Stimulated activated CD4-positive, alpha-beta T cell treated with anti-CD3 and anti-CD28 coated beads, Interleukin-4, amount 100 ng/mL, for 48 hours (primary cell): ENCODE data around the gene RAD51B.

Experiments
- DNase-seq, 2 donors: peaks; one replicate each; pipeline ENCODE4 v3.0.0-alpha.2; 2020; ENCODE audit warnings: low read depth in 2 of 2

Gene RAD51B

DNA sequence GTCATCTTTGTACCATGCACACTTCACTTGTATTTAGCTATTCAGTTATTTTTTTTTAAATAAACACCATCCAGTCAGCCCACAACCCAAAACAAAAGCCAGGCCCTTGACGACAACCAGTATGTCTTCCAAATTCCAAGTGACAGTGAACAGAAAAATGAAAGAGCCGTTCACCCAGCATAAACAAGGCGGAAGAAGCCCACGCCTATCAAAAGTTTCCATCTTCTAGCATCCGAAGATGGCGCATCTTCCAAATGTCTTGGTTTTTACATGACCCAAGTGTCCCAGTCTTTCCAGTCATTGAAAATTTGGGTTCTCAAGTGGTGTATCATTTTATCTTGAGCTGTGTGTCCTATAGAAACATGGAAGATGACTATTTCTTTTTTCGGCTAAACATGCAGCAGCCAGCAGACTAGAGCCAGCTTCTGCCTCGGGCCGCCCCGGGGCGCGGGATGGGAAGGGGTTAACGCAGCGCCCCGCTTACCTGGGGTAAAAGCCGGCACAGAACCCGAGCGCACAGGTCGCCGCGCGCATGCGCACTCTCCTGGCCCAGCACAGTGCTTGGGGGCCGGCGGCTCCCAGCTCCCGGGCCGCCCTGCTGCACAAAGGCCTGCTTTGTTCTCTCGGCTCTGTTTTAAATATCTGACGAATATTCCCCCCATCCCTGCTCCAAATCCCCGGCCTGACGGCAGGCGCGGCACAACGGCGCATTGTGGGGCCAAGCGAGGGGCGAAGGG, 808.5 kb downstream of the RAD51B start:
- peak; percentile 29 to 46 for DNase-seq

DNA sequence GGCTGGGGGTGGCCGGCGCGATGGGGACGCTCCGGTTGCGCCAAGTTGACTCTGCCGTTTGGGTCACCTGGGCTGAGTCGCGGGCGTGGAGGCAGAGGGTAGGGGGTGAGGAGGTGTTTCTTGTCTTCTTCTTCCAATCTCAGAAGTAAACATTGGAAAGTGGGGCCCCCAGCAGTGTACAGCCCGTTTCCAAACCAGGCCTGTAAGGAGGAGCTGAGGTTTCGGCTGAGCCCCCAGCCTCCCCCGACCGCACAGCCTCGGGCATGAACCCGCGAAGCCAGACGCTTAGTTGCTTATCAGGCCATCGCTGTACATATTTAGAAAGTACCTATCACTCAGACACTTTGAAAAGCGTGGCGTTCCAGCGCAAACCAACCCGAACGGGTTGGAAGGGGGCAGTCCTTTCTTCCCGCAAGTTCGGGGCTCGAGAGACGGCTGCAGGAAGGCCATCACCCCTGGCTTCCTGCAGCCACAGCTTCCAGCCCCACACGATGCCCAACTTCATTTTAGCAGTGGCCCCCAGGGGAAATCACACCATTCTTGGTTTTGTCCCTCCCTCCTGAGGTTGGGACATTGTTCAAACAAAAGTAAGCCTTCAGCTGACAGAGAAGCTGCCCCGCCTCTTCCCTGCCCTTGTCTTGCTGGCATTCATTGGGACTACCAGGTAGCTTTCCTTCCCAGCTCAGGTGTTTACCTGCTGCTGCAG, 809.2 kb downstream of the RAD51B start:
- peak in 1 of 2 donors; percentile 12 for DNase-seq

DNA sequence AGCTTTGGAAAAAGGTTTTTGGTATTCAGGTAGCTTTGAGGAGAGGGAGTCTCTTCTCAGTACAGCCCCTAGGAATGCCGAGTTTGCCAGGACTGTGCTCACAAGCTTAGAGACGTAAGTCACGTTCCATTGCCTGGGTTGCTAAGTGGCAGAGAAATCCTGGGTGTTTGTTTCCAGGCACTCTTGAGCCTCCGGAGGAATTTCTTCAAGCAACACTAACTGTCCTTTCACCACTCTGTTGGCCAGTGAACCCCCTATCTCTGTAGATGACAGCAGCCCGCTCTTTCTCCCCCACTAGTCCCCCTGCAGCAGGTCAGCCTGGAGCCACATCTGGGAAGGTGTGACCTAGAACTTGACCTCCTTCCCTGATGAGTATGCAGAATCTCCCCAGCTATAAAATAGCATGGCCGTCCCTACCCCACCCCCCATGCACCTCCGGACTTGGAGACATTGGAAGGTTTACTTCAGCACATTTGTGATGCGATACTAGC, 810.5 kb downstream of the RAD51B start:
- DNase-seq = no peak

DNA sequence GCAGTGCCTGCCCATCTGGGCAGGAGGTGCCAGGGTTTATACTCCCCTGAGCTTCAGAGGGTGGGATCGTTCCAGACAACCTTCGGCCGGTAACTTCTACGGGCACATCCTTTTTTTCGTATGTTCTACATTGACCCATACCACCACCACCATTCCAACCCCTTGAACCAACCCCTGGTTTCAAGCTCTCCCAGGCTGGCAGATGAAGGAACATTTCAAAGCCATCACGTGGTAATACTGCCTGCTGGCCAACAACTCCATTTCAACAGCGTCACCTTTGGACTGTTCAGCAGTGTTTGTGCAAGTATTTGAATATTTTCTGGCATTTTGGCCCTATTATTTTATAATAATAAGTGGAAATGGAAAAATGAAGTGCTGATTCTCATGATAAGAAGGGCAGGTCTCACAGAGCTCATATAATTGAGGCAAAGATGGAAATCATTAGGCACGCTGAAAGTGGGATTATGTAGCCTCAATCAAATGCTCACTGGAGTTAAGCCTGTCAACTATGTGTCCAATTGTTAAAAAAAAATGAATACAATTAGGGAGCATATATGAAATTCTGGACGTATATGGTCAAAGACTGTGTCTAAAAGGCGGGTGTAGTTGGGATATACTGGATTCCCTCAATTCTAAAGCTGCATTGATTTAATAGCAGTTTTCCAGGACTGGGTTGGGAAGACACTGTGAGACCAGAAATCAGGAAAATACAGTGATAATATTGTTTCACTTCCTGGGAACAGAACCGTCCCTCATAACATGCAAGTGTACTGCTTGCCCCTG, 811.2 kb downstream of the RAD51B start:
- DNase-seq = no peak

DNA sequence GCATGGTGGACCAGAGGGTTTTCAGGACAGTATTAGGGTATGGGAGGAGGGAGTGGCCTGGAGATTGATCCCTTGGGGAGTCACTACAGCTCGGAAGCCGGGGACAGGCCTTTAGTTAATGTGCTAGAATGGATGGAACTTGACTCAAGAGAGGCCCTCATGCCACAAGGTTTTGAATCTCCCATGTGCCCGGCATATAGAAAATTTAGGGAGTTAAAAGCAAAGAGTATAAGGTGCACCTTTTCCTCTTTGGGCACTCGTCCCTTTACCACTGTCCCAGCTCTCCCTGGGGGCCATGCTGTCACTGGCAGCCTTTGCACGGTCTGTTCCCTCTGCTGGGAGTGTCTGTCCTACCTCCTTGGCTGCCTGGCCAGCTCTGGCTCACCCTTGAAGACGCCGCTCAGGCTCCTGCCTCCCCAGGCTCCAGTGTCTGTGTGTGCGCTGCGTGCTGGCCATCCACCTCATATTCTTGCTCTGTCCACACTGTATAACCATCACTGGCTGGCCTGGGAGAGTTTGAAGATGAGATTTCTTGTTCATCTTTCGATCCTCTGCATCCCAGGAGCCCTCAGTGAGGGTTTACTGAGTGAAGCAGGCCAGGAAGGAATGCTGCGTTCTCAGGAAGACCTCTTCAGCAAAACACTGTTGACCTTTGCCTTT, 811.9 kb downstream of the RAD51B start:
- DNase-seq = no peak

DNA sequence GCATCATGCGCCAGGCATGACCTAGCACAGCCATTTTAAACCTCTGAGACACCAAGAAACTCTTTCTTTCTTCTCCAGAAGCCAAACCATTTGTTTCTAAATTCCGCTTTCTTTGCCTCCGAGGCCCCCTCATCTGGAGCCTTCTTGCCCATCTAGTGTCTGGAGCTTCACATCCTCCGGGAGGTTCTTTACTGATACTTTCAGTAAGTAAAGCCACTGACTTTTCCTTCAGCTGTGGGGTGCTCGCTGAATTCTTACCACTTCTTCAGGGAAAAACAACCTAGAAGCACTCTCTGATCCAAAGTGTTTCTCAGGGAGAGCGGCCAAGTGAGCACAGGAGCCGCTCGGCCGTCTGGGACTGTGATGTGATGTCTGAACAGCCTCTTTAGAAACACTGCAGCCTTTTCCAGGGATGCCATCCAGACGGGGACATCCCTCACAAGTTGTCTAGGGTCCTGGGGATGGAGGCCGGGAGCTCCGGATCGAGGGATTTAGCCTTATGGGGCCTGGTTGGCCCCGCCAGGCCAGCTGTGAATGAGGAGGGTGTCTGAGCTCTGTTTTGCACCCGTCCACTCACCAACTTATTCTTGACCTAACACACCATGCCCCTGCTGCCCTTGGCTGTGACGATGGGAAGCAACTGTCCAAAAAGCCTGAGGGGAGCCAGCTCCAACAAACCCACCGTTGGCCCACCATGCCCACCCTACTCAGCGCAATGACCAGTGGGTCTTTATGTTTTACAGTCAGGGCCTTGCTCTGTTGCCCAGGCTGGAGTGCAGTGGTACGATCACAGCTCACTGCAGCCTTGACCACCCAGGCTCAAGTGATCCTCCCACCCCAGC, 812.7 kb downstream of the RAD51B start:
- DNase-seq = no peak

DNA sequence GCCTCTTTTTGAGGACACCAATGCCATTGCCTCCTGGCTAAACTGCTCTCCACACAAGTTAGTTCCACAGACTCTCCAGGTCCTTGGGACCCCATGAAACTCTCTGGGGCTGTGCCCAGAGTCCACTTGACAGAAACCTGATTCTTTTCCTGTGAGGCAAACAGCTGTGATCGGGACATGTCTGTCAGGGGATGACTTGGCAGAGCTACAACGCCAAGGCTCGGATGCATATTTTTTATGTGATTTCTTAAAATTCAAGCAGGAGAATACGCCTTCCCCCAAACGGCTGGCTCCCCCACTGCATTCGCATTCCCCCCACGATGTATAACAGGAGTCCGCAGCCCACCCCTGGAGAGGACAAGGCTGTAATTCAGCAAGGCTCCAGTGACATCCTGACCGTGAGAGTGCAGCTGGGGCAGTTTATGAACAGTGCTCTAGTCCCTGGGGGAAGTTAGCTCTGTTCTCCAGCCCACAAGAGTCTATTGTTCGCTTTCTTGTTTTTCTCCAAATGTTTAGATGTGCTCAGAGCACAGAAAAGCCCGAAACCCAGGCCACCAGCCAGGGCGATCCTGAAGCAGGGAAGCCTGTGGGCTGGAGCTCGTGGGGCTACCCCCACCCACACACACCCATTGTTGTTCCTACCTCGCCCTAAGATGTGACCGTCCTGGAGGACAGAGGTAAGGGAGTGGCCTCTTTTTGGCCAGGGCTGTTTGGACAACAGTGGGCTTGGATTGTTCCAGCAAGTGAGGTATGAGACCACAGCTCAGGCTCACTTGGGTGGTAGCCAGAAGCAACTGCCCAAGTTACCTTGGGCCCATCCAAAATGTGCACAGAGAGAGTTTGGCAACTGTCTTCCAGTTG, 813.8 kb downstream of the RAD51B start:
- DNase-seq = no peak

DNA sequence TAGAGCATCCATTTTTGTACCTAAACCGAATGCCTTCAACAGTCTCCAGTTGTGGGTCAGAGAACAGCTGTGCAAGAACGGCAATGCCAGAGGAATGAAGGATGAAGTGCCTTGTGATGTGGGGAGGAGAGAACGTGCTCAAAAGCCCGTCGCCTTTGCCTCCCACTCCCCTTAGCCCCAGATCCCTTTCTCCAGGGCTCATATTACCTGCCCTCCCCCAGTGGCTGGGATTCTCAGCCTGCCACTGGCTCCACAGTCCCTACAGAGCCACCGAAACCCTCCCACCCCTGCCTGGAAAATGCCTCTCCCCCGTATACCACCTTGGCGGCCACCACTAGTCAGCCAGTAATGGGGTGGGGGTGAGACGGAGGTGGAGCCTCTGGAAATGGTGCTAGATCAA, 814.8 kb downstream of the RAD51B start:
- DNase-seq = no peak

DNA sequence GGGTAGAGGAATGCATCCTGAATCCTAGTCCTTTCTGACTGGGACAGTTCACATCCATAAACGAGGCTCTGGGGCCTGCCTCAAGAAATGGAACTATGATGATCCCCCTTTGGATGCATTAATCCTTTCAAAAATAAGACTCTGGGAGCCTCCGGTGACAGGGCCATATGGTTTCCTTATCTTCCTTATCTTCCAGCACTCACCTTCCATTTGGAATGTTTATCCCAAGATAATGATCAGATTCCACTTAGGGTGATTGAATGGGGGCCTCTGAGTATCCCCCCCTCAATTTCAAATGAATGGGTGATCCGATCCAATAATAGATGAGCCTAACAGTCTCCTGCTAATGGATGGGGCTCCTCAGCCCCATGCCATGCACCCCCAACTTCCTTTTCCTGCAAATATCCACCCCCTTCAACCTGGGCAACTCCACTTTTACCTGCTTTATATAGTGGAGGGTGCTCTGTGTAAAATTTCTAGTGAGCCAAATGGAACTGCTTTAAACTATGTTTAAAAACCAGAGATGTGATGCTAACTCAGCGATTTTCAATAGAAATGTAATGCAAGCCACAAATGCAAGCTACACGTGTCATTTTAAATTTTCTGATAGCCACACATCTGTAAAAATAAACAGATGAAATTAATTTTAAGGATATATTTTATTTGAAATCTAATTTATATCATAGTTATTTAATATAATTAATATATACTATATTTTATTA, 815.5 kb downstream of the RAD51B start:
- DNase-seq = no peak

DNA sequence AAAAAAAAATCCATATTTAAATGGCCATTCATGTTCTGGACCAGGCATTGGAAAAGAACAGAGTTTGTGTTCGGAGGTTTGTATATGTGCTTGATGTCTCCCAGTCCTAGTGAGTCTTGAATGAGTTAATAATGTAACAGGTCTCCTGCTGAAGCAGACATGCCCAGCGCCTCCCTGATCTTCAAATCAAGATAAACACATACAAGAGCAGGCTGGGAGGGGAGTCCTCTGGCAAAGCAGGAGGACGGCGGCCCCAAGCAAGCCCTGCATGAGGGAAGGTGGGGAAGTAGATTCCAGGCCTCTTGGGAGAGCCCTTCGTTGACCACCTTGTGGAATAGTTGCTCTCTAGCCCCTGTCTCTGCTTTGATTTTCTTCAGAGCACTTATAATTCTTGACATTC, 817.0 kb downstream of the RAD51B start:
- no peak for DNase-seq

DNA sequence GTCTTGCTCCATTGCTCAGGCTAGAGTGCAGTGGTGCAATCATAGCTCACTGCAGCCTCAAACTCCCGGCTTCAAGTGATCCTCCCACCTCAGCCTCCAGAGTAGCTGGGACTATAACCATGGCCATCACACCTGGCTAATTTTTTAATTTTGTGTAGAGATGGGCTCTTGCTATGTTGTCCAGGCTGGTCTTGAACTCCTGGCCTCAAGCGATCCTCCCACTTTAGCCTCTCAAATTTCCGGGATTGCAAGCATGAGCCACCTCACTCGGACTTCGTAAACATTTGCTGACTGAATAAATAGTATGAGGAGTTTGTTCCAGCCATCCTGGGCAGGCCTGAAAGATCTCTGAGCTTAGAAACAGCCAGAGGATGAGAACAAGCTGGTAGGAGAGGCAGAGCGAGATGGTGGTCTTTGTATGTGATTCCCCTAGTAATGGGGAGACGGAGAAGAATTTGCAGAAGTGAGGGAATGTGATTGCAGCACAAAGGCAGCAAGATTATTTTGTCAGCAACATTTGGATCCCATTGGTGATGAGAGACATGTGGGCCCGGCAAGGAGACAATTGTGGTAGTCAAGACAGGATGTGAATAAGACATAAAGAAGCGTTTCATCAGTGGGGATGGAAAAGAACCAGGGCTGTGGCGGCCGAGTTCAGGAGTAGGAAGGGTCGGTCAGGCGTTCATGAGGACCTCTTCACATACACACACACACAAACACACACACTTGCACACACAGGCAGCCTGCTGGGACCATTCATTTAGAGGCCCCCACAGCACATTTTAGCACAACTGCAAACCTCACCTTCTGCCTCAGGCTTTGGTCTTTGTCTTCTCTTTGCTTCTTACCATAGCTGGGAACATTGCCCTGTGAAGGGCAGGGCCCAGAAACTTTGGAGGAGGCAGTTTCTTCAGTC, 817.8 kb downstream of the RAD51B start:
- DNase-seq = no peak

DNA sequence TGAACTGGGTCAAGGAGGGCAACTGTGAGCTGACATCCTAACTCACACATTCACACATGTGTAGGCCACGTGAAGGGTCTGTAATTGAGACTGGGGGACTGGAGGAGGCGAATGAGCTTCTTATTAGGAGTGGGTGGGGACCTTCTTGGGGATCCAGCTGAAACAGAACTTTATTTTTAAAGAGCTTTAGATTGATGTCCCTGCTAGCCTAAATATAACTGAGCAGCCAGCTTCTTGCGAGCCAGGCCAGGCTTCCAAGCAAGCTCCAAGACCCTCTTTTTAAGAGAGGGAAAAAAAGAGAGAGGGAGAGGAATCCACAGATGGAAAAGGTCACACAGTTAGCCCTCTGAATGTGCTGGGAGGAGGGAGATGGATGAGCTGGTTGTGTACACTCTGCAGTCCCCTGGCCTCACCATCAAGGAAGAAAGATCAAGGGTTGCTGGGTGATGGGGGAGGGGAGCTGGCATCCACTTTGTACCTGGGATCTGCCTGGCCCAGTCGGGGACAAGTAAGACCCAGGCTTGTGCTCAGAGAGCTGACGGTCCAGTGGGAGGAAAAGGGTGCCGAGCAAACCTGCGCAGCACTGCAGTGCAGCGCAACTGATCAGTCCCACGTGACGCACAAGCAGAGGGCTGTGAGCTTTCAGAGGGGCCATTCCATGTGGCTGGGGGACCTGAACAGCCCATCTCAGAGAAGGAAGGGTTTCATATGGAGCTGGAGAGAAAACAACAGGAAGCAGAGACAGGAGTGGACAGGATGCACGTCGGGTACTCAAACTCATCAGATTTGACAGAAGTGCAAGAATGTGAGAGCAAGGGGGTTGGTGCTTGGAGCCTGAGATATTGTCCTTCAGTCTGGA, 818.8 kb downstream of the RAD51B start:
- no peak for DNase-seq

DNA sequence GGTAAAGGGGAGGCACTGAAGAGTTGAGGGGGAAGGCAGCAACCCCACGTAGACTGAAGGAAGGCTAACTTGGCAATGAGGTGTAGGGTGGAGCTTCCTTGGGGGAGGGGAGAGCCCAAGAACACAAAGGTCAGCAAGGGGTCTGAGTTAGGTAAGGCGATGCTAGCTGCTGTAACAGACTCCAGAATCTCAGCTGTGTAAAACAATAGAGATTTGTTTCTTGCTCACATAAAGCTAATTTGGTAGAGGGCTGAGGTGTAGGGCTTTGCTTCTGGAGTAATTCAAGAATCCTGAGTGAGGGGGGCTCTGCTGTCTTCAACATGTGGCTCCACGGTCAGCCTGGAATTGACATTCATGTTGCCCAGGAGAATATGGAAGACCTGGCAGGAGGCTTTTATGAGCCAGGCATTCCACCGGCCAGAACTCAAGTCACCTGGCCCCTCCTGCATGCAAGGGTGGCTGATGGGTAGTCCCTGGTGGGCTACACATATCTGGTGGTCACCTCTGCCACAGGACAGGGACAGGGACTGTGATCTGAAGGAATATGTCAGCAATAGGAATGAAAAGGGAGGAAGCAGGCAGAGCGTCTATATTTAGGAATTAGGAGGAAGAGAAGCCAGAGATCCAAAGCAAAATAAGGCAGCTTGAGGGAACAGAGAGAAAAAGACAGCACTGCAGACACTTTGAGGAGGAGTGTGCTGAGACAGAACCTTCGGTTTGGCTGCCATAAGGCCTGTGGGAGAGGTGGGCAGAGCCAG, 819.6 kb downstream of the RAD51B start:
- DNase-seq = no peak

DNA sequence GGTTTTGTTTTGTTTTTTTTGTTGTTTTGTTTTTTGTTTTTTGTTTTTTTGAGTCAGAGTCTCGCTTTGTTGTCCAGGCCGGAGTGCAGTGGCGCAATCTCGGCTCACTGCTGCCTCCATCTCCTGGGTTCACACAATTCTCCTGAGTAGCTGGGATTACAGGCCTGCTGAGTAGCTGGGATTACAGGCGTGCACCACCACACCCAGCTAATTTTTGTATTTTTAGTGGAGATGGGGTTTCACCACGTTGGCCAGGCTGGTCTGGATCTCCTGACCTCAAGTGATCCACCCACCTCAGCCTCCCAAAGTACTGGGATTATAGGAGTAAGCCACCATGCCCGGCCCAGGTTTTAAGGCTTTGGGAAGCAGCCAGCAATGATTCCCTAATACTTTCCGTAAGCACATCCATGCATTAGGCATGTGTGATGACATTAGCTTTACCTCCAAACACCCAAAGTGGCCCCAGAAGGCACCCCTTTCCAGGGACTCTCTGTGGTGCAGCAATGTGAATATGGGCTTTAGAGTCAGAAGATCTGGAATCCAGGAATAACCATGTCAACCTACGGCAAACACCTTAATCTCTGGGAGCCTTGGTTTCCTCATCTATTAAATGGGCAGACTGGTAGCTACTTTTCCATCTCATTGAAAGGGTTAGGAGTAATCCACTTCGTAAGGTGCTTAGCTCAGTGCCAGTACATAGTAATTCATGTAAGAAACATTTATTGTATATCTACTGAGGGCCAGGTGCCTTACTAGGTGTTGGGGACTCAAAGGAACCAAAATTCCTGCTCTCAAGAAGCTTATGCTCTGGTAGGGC, 820.4 kb downstream of the RAD51B start:
- no peak for DNase-seq

DNA sequence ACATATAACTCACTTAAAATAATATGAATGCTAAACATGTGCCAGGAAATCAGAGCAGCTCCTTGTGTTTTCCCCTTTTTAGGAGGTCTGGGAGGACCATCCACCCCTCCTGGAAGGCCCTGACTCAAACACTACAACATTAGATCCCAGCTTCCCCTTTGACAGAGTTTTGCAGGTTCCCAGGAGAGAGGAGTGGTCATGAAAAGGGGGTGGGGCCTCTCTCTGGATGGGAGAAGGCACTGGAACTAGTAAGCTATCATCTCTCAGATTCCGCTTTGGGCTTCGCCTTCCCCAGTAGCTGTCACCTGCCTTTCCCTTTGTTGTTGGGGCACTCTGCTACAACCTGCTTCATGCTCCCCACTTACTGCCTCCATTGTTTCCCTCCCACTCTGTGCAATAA, 824.1 kb downstream of the RAD51B start:
- DNase-seq = no peak

DNA sequence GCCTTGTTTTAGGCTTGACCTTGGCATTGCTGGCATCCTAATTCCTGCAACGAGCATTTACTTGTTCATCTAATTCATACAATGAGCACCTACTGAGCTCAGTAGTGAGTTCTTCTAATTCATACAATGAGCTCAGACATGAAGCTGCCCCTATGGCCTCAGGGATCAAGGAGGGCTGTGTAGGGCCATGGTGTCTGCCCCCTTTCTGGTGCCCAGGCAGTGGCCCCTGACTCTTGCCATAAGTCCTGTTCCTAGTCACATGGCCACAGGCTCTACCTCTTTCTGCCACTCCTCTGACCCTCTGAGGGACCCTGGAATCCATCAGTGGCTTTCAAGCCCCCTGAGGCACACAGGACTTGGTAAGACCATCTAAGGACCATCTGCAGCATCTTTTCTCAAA, 824.5 kb downstream of the RAD51B start:
- DNase-seq = no peak
